IMR-90 (cell line): Measurements from ENCODE around the gene CYTH4.

ENCODE experiments used
- ELK1 ChIP-seq: fragments of 150-350 bp; IDR thresholded peaks from 2 replicates; pipeline ENCODE4 v1.6.1; 2016; ENCODE audit warnings: low read depth, mild to moderate bottlenecking, low read length, moderate library complexity, borderline replicate concordance
- FOS ChIP-seq: fragments of 150-350 bp; IDR thresholded peaks from 2 replicates; pipeline ENCODE4 v1.6.1; 2016; ENCODE audit warnings: low read depth, low read length
- MAFK ChIP-seq: IDR thresholded peaks from 2 replicates; pipeline ENCODE4 v1.6.1; 2012; ENCODE audit warnings: low read depth, low read length, improper control_type of control experiment
- MXI1 ChIP-seq: IDR thresholded peaks from 2 replicates; pipeline ENCODE4 v1.6.1; 2012; ENCODE audit warnings: low read depth, mild to moderate bottlenecking, low read length, moderate library complexity, borderline replicate concordance
- POLR2A ChIP-seq: IDR thresholded peaks from 2 replicates; pipeline ENCODE4 v1.6.1; 2012; ENCODE audit warnings: mild to moderate bottlenecking, low read depth, low read length
- TF ChIP-seq, protein P1 (sequence below): conservative IDR thresholded peaks from 2 replicates; pipeline ENCODE4 v1.5.1; 2012; ENCODE audit warnings: mild to moderate bottlenecking, low read depth, low read length, improper control_type of control experiment

- TF ChIP-seq, protein P1, sequence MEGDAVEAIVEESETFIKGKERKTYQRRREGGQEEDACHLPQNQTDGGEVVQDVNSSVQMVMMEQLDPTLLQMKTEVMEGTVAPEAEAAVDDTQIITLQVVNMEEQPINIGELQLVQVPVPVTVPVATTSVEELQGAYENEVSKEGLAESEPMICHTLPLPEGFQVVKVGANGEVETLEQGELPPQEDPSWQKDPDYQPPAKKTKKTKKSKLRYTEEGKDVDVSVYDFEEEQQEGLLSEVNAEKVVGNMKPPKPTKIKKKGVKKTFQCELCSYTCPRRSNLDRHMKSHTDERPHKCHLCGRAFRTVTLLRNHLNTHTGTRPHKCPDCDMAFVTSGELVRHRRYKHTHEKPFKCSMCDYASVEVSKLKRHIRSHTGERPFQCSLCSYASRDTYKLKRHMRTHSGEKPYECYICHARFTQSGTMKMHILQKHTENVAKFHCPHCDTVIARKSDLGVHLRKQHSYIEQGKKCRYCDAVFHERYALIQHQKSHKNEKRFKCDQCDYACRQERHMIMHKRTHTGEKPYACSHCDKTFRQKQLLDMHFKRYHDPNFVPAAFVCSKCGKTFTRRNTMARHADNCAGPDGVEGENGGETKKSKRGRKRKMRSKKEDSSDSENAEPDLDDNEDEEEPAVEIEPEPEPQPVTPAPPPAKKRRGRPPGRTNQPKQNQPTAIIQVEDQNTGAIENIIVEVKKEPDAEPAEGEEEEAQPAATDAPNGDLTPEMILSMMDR = no peak
- no peak for TF ChIP-seq POLR2A
- no peak for TF ChIP-seq MAFK
- no peak for TF ChIP-seq ELK1
- TF ChIP-seq FOS = no peak
- TF ChIP-seq MXI1 = no peak
These were observed 54.3 kb downstream of the CYTH4 start for GRCh38 chr22:37336579-37336978.
